GM19240 (cell line): ENCODE data around the gene KRTAP3-2.

Source experiments
- DNase-seq: peaks from one replicate; pipeline ENCODE4 v3.0.0; 2011; ENCODE audit warnings: low spot score; ENCODE audit not compliant: insufficient read length

KRTAP3-2 gene

DNA sequence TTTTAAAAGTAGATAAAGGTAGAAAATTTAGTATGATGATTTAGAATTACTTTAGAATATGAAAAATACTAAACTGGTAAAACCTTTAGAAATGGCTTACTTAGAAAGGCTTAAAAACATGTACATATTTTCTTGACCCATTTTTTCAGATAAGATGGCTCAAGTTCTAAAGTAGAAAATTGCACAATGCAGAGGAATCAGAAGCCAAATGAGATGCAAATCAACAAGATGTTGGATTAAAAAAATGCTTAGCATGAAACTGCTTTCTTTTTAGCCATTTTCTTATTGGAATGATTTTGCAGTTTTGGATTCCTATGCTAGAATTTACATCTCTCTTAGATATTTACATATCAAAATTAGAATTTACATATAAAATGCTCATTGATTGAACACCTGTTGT lies 10.7 kb upstream of the KRTAP3-2 start:
- DNase-seq, result no peak

DNA sequence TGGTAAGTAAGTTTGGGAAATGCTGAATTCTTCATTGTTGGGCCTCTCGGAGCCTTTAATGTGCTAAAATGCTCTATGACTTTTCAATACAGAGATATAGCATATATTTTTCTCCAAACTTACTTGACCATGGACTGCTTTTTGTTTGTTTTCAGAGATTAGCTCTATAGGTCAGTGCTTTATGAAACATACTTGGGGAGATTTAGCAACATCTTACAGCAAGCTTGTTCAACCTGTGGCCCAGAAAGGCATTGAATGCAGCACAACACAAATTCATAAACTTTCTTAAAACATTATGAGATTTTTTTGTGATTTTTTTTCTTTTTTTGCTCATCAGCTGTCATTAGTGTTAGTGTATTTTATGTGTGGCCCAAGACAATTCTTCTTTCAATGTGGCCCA lies 10.2 kb upstream of the KRTAP3-2 start:
- no peak for DNase-seq

DNA sequence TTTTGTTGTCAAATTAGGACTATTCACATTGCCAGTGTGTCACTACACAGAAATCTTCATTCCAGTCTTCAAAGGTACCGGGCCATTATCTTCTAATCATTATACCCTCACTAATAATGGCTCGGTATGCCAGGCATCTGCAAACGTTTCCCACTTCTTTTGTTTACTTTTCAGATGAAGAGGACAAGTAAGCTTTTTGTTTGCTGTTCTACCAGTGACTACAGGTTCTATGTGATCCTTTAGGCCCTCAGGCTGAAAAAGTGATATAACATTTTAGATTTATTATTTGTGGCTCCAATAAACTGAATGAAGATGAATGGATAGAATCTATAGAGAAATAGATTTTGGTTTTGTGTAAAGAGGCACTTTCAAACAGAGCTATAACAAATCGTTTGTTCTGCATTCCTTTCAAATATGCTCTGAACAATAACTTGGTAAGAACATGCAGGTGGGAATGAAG lies 9.6 kb upstream of the KRTAP3-2 start:
- no peak for DNase-seq

DNA sequence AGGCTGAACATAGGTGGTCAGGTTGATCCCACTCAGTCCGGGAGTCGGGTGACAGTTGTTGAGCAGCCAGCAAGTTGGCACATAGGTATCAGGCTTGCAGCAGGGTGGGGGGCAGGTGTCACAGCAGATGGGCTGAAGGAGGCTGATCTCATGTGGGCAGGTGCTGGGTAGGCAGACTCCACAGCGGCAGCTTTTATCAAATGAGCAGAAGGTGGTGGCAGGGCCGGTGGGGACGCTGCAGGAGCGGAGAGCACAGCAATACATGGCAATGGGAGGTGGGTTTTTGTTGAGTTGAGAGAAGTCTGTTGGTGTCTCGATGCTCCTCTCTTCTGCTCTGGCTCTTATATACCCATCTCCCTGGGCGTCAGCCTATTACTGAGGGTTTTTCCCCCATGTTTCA lies 9.1 kb upstream of the KRTAP3-2 start, which contains the start of gene KRTAP3-1:
Gene KRTAP3-1, minus strand, starts transcription at position 318 of the 400 bp plus-strand sequence. Its CDS starts 54 bp downstream, at position 264.
- DNase-seq, result no peak

DNA sequence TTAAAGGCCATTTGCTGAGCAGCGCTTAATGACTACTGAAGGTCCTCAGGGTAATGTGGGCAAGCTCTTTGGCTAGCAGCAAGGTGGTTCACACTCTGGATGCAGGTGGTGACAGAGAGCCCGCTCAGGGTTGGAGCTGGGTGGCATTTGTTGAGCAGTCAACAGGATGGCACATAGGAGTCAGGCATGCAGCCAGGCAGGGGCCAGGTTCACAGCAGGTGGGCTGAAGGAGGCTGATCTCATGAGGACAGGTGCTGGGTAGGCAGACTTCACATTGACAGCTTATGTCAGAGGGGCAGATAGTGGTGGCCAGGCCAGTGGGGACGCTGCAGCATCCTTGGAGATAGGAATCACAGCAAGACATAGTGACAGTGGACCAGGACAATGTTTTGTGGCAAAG lies 4.7 kb upstream of the KRTAP3-2 start:
- DNase-seq, result no peak

DNA sequence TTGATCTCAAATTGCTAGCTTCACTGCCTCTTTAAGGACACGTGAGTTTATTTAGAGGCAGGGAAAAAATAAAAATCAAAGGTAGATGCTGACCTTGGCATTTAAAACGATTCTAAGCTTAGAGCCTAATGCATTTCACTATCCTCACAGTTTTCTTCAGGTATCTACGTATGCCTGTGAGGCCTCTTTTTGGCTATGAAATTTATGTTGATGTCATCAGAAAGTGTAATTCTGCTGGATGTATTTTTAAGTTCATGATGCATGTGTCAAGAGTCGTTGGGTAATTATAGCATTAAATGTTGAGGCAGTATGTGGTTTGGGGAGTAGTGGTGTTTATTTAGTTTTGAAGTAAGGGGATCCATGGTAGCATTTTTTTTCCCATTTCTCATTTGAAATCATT lies 4.2 kb upstream of the KRTAP3-2 start:
- DNase-seq, result no peak

DNA sequence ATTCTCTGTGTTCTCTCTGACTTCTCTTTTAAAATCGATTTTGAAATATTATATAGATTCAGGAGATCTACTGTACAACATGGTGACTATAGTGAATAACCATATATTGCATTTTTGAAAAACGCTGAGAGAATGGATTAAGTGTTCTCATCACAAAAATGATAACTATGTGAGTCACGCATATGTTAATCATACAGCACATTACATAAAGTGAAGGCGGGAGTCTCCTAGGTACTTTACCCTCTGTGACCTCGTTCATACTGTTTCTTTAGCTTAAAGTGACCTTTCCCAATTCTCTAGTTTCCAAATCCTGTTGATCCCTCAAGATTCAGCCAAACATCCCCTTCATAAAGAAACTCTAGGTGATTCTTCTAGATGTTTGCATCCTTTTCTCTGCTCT lies 3.1 kb upstream of the KRTAP3-2 start:
- DNase-seq, result no peak

DNA sequence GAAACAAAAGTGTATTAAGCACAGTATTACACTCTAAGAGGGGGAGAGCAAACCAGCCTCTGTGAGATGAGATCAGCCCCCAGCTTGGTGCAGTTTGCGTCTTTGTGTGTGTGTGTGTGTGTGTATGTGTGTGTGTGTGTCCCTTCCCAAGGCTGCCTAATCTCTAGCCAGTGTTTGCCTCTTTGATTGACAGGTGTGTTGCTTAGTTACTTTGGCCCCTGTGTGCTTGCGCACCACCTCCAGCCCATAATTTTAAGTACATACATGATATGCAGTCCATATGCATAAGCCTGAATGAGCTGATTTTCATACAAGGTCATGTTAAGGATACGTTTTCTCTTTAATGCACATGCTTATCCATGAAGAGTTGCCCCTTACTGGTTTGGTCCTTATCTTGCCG lies 2.1 kb upstream of the KRTAP3-2 start:
- no peak for DNase-seq

DNA sequence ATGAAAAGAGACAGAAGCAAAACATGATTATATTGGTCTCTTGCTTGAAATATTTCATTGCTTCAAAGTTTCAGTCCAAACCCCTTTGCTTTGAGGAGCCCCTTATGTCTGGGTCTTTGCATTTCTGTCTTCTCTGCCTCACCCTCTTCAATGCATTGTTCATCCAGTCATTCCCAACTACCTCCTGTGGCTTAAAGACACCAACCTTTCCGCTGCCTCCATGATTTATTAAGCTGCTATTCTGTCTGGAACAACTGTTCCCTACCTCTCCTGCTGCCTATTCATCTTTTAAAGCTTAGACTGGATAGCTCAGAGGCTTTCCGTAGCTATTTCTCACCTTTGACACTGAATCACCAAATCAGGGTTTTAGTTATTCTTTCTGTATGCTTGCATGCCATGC lies 2.3 kb downstream of the KRTAP3-2 start:
- no peak for DNase-seq

DNA sequence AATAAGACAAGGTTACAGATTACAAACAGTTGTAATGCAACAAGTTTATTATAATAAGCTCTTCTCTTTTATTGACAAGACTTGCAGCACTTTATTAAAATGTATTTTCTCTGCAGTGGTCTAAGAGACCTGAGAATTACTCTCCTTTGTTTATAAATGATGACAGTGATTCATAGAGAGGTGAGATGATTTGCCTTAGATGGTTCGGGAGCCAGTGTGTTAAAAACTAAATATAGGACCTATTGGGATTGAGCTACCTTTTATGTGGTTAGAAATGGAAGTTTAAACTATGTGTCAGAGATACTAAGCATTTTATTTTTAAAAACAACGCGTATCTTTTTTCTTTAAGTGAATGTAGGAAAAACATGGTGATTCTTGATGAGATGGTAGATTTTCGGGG lies 2.9 kb downstream of the KRTAP3-2 start:
- no peak for DNase-seq

DNA sequence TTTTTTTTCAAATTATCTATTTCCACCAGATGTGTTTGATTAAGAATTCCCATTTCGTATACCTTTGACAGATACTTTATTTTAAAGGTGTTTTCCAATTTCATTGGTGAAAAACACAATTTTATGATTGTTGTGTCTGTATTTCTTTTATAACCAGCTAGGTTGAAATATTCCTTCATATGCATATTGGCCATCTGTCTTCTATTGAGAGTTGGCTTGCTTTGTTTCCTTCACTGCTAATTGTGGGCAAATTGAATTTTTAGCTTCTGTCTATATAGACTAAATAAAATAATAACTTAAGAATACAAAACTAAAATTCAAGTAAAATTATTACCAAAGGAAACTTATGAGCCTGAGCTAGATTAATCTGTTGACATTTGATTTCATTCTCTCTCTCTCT lies 4.6 kb downstream of the KRTAP3-2 start:
- no peak for DNase-seq

DNA sequence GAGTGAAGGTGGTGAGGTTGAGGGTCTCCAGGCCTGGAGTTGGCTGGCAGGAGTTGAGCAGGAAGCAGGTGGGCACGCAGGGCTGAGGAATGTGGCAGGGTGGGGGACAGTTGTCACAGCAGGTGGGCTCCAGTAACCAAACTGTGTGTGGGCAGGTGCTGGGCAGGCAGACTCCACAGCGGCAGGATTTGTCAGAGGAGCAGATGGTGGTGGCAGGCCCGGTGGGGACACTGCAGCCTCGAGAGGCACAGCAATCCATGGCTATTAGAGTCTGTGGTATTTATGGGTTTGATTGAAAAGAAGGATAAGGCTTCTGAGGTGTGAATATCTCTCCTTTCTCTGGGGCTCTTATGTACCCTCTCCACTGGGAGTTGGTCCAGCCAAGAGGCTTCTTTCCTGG lies 5.9 kb downstream of the KRTAP3-2 start, which contains the start of gene KRTAP3-3:
Gene KRTAP3-3, minus strand, starts transcription at position 326 of the 400 bp plus-strand sequence. Its CDS starts 67 bp downstream, at position 259.
- DNase-seq, result no peak

DNA sequence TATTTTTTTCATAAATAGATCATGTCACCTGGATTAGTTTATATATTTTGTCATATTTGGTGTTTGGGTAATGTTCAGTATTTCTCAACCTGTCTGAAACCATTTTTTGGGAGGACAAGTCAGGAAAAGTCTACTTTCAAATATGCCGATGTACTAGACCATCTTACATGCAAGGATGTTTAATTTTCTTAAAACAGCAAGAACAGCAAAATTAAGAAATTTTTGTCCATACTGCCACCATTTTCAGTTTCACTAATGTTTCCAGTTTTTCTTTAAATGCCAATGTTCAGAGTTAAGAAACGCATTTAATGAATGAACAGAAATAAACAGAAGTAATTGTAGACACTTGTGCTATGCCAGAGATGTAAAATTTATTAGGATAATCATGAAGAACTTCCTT lies 6.6 kb downstream of the KRTAP3-2 start:
- no peak for DNase-seq

DNA sequence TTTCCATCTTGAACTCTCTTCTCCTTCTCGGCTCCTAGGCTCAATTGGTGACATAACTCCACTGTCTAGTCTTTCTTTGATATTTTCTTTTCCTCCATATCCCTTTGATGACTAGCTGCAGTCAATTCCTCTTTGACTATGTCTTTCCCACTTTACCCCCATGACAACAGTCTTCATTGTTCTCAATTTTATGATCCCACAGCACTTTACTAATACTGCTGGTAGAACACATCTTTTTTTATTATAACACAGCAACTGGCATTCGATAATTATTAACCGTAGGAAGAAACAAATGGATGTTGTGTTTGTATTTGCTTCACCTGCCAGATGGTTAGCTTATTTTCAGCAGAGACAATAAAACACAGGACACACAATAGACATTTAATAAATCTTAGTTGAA lies 7.0 kb downstream of the KRTAP3-2 start:
- no peak for DNase-seq

DNA sequence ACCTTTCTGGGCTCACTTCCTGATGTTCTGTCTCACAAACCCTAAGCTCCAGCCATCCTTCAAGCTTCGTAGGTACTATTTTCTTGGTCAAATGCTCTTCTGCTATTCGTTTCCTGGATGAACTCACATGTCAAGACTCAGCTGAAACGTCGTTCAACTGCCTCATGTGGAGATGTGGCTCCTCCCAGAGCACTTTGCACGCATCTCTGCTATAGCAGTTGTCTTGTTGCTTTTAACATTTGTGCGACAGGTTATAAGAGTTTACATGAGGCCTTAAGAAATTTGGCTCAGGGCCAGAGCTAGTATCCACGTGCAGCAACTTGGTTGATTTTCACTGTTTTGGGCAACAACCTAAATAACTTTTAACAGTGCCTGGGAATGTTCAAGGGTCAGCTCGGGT lies 12.8 kb downstream of the KRTAP3-2 start:
- no peak for DNase-seq

DNA sequence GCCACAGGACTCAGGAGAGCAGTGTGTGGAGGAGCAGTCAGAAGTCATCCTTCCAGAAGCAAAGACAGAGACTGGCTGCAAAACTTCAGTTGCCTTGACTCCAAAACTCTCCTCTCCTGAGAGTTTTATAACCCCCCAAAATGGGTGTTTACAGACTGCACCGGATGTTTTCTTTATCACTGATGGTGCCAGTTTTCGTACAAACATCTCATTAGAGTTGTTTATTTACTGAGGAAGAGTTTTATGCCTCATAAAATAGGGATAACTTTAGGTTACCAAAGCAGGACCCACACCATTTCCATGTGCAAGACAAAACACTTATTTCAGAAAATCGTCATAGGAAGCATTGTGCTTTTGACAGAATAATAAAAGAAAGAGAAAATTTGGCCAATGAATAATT lies 15.5 kb downstream of the KRTAP3-2 start, which contains the start of gene KRT40:
Gene KRT40, minus strand, starts transcription at position 101 of the 400 bp plus-strand sequence. Its CDS starts 53 bp downstream, at position 48.
- DNase-seq, result no peak

DNA sequence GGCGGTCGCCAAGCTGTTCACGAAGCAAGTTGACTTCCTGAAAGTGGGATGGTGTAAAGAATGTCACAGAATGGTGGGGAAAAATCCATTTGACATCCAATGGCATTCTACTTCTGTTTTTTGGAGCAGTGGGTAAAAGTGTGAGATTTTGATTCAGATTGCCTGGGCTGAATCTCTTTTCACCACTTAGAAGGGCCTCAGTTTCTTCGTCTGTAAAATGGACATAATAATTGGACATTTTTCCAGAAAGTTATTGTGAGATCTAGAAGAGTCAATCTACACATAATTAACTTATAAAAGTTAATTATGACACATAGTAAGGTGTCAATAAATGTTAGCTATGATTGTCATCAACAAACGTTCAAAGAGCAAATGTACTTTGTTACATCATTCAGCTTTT lies 18.6 kb downstream of the KRTAP3-2 start:
- DNase-seq, result no peak

DNA sequence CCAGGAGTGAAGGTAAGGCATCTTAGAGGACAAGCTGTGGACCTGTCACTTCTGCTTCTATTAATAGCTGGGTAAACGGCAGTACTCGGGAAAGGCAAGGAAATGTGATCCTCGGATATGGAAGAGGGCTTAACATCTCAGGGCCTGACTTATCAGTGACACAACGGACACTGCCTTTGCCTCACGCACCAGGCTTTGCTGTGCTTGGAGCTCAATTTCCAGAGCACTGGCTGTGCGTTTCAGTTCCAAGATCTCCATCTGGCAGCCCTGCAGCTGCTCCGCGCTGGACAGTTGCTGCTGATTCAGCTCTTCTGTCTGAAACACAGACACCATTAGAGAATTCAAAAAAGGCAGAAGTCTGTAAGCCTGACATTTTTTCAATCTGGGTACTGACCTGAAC lies 19.1 kb downstream of the KRTAP3-2 start:
- DNase-seq, result no peak

DNA sequence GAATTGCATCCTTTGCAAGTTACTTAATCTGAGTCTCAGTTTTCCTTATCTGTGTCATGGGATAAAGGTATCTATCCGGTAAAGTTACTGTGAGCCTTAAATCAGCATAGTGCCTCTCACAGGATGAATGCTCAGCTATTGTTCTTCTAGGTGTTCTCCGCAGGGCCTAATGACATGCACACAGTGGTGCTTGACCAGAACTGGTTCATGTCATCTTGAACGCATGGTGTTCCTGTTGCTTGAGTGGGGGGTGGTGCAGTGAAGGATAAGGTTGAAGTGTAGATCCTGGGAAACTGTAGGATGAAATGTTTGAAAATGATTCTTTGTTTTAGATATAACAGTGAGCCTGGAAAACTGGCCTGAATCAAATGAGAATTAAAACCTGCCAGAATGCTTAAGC lies 19.6 kb downstream of the KRTAP3-2 start:
- DNase-seq, result no peak

DNA sequence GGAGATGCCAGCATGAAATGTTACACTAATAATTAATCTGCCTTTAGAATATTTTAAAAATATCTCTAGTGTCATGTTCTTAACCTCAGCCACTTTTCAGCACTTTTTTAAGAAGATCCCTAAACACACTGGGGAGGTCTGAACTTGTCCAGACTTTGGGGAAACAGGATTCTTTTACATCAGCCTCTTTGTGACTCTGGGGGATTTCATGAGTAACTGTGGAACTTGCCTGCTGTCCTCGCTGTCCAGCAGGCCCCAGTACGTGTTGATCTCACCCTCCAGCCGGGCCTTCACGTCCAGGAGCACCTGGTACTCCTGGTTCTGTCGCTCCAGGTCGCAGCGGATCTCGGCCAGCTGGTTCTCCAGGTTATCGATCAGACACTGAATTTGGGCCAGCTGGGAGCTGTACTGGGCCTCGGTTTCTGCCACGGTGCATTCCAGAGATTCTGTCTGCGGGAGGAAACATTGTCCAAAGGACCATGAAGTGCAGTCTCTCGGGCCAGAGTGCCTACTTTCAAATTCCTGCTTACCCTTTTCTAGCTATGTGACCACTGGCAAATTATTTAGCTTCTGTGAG lies 21.0 kb downstream of the KRTAP3-2 start:
- DNase-seq, result no peak

DNA sequence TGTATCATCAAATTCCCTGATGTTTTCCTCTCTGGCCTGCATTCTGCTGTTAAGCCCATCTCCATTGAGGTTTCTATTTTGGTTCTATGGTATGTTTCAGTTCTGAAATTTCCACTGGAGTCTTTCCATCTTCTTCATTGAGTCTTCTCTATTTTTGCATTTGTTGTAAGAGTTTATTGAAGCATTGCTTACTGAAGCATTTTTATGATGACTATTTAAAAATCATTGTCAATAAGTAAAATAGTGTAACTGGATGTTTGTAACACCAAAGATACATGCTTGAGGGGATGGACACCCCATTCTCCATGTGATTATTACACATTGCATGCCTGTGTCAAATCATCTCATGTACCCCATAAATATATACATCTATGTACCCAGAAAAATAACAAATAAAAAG lies 24.2 kb downstream of the KRTAP3-2 start:
- DNase-seq, result no peak

DNA sequence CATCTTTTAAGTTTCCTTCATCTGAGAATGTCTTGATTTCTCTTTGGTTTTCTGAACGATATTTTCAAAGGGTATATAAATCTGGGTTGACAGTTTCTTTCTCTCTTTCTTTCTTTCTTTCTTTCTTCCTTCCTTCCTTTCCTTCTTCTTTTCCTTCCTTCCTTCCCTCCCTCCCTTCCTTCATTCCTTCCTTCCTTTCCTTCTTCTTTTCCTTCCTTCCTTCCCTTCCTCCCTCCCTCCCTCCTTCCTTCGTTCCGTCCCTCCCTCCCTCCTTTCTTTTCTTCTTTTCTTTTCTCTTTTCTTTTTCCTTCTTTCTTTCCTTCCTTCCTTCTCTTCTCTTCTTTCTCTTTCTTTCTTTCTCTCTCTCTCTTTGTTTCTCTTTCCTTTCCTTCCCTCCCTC lies 25.3 kb downstream of the KRTAP3-2 start:
- DNase-seq, result no peak

DNA sequence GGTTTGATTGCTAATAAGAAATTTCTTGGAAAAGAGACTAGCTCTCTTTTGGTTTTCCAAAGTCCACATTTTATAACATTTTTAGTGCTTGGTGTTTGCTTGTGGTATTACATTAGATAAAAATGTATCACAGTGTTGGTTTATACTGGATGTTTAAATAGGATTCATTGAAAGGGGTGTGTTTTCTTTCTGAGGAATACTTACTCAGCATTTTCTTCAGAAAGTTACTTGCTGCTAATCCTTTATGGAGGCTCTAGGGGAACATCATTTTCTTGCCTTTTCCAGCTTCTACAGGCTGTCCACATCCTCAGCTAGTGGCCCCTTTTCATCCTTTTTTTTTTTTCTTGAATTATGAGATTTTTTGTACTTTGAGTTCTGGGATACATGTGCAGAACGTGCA lies 32.1 kb downstream of the KRTAP3-2 start:
- DNase-seq, result no peak

DNA sequence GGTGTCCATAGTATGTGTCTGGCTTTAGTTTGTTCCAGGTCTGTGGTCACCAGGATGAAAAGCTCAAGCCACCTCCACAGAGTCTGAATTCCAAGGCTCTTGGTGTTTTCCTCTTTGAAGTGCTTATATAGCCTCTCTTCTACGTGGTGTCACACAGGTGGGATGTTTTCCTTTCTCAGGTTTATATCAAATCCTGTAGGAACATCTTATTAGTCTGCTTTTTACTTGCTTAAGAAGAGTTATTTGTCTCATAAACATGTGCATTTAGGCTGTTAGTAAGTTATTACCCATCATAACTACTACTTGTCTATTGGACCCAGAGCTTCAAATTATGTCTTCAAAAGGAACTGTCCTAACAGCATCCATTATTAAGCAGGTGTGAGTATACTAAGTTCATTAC lies 32.9 kb downstream of the KRTAP3-2 start, which contains the start of gene KRT39:
Gene KRT39, minus strand, starts transcription at position 101 of the 400 bp plus-strand sequence. Its CDS starts 92 bp downstream, at position 9.
- no peak for DNase-seq
